OCI-LY3 (cell line): ENCODE data around the gene FAM107B.

Experiments used
- CTCF ChIP-seq: fragments of 200-600, 300-600 bp; sonication (generic); IDR thresholded peaks from 2 replicates; pipeline ENCODE4 v1.5.1; 2014; ENCODE audit warnings: antibody characterized with exemption, low read length, low read depth
- EZH2phosphoT487 ChIP-seq: fragments of 200-600 bp; shearing (Covaris generic); IDR thresholded peaks from 2 replicates; pipeline ENCODE4 v1.6.1; 2018; ENCODE audit warnings: antibody characterized with exemption, mixed run types, low read depth

- TF ChIP-seq CTCF (no peak), EZH2phosphoT487 (no peak)
Measured at GRCh38 chr10:14545827-14546226, 228.9 kb downstream of the FAM107B start.
